GM18508 (cell line): Measurements from ENCODE around the gene CRTC3.

Source experiments
- ATAC-seq: cut with Tn5 transposase; IDR thresholded peaks from one replicate; pipeline ENCODE4 v1.9.1; 2021; ENCODE audit warnings: moderate number of reproducible peaks; ENCODE audit not compliant: insufficient read depth, unreplicated experiment

The CRTC3 gene

GRCh38 chr15:90560229-90560776, 30.6 kb downstream of the CRTC3 start:
- ATAC-seq: no peak

- no peak for ATAC-seq
Measured at GRCh38 chr15:90561344-90562244, 31.9 kb downstream of the CRTC3 start.

- ATAC-seq: no peak
Measured at GRCh38 chr15:90562669-90563068, 32.9 kb downstream of the CRTC3 start.

GRCh38 chr15:90563463-90563862, 33.7 kb downstream of the CRTC3 start:
- no peak for ATAC-seq

GRCh38 chr15:90564051-90564450, 34.3 kb downstream of the CRTC3 start:
- no peak for ATAC-seq

- ATAC-seq: no peak
Measured at GRCh38 chr15:90564590-90564989, 34.9 kb downstream of the CRTC3 start.

GRCh38 chr15:90565866-90566265, 36.1 kb downstream of the CRTC3 start:
- no peak for ATAC-seq

GRCh38 chr15:90570643-90571042, 40.9 kb downstream of the CRTC3 start:
- ATAC-seq: no peak

GRCh38 chr15:90571063-90571541, 41.4 kb downstream of the CRTC3 start:
- no peak for ATAC-seq

GRCh38 chr15:90572893-90573292, 43.2 kb downstream of the CRTC3 start:
- ATAC-seq: no peak

GRCh38 chr15:90576711-90577389, 47.1 kb downstream of the CRTC3 start:
- no peak for ATAC-seq

- no peak for ATAC-seq
Measured at GRCh38 chr15:90579213-90579612, 49.5 kb downstream of the CRTC3 start.

- ATAC-seq: no peak
Measured at GRCh38 chr15:90580099-90580498, 50.4 kb downstream of the CRTC3 start.

GRCh38 chr15:90580541-90580940, 50.8 kb downstream of the CRTC3 start:
- no peak for ATAC-seq

GRCh38 chr15:90580946-90581345, 51.2 kb downstream of the CRTC3 start:
- ATAC-seq: no peak

GRCh38 chr15:90581771-90582352, 52.1 kb downstream of the CRTC3 start:
- no peak for ATAC-seq

GRCh38 chr15:90582553-90582952, 52.8 kb downstream of the CRTC3 start:
- ATAC-seq: no peak

- ATAC-seq: no peak
Measured at GRCh38 chr15:90583471-90584252, 53.9 kb downstream of the CRTC3 start.

GRCh38 chr15:90584841-90585240, 55.1 kb downstream of the CRTC3 start:
- no peak for ATAC-seq

GRCh38 chr15:90585863-90586262, 56.1 kb downstream of the CRTC3 start:
- ATAC-seq: no peak
